ENCODE measurements around the gene ST8SIA1. TPM values are rescaled to one million over a fixed set of nuclear protein-coding genes. Genes with fewer than 3 reads are reported as not detected.

The ST8SIA1 gene
- total RNA-seq, 2 experiments from 2014 or later: not detected

DNA sequence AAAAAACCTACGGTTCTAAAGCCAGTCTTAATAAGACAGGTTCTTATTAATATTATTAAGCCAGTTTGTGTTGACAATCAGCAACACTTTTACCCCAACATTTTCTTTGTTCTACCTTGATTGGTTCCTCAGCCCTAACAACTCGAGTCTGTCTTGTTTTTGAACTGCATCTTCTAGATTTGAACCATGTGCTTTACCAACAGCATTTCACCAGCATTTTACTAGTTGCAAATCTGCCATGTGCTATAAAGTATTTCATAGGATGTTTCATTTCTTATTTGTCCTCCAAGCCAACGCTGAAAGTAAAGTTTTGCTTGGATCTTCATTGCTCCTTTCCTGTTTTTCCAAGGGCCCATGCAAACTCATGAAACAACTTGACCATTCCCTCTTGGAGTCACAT, 133.4 kb downstream of the ST8SIA1 start:
- DNase-seq (ENCODE audit: low spot score): no peak
- no peaks in the 10 kb centered on the region for H4K20me1 ChIP-seq (ENCODE audit: insufficient read depth, low read length)
- TF ChIP-seq EZH2phosphoT487 (IDR thresholded peaks at IDR 0.05; ENCODE audit: borderline replicate concordance, low read depth, low read length): no peak
- TF ChIP-seq, protein P1, sequence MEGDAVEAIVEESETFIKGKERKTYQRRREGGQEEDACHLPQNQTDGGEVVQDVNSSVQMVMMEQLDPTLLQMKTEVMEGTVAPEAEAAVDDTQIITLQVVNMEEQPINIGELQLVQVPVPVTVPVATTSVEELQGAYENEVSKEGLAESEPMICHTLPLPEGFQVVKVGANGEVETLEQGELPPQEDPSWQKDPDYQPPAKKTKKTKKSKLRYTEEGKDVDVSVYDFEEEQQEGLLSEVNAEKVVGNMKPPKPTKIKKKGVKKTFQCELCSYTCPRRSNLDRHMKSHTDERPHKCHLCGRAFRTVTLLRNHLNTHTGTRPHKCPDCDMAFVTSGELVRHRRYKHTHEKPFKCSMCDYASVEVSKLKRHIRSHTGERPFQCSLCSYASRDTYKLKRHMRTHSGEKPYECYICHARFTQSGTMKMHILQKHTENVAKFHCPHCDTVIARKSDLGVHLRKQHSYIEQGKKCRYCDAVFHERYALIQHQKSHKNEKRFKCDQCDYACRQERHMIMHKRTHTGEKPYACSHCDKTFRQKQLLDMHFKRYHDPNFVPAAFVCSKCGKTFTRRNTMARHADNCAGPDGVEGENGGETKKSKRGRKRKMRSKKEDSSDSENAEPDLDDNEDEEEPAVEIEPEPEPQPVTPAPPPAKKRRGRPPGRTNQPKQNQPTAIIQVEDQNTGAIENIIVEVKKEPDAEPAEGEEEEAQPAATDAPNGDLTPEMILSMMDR (conservative IDR thresholded peaks at IDR 0.05; ENCODE audit: low read length): no peak
- no peak overlapping the region for H2AFZ ChIP-seq (ENCODE audit: low read length)
- intact Hi-C loops (cut with micrococcal nuclease; ENCODE audit: unreplicated experiment): no loop called here
- H3K36me3 ChIP-seq (ENCODE audit: insufficient read depth, low read length): no peaks in the 10 kb centered on the region
- H3K9me3 ChIP-seq (ENCODE audit: low read length): no peaks in the 10 kb centered on the region
- POLR2A ChIA-PET: interaction anchor here (1.8 kb wide), 1 partner anchor 62 kb away, joined by 3 read pairs; no protein-coding TSS in a partner anchor
- no peaks in the 10 kb centered on the region for H3K4me1 ChIP-seq (ENCODE audit: insufficient read depth, low read length, poor library complexity, severe bottlenecking)
- H3K4me3 ChIP-seq (ENCODE audit: low read depth, low read length, poor library complexity, severe bottlenecking): no peak overlapping the region
- no peak overlapping the region for H3K27ac ChIP-seq (ENCODE audit: low read depth, low read length, poor library complexity, severe bottlenecking)
- no peaks in the 10 kb centered on the region for H3K9me2 ChIP-seq (ENCODE audit: insufficient read depth, low read length)
- BruUV-seq (replicated peaks): no TSS peak
- no peak overlapping the region for H3K4me2 ChIP-seq (ENCODE audit: low read length)
- CTCF ChIA-PET (ENCODE audit: unreplicated experiment): no interaction called here
- no peaks in the 10 kb centered on the region for H3K79me2 ChIP-seq (ENCODE audit: insufficient read depth, low read depth, low read length)

DNA sequence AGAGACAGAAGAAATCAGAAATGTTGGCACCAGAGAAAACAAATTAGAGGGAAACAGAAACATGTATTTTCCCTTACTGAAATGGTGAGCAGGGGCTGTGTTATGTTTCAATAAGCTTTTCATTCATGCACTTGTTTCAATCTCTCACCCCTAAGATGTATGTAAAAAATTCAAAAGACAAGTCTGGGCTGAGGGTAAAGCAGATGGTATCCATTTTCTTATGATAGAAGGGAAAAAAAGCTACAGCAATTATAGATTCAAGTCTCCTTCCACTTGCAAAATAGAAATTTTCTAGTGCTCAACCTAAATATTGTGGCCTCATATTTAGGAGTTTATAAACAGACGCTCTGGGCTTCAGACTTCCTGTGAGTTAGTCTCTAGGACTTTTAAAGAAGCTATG, 138.3 kb downstream of the ST8SIA1 start:
- intact Hi-C loops (cut with micrococcal nuclease; ENCODE audit: unreplicated experiment): no loop called here
- no peaks in the 10 kb centered on the region for H3K4me1 ChIP-seq (ENCODE audit: insufficient read depth, low read length, poor library complexity, severe bottlenecking)
- TF ChIP-seq EZH2phosphoT487 (IDR thresholded peaks at IDR 0.05; ENCODE audit: borderline replicate concordance, low read depth, low read length): no peak
- TF ChIP-seq, protein P1 (conservative IDR thresholded peaks at IDR 0.05; ENCODE audit: low read length): no peak
- no peak for DNase-seq (ENCODE audit: low spot score)
- CTCF ChIA-PET (ENCODE audit: unreplicated experiment): no interaction called here
- H3K9me2 ChIP-seq (ENCODE audit: insufficient read depth, low read length): no peaks in the 10 kb centered on the region
- no peaks in the 10 kb centered on the region for H3K9me3 ChIP-seq (ENCODE audit: low read length)
- no TSS peak for BruUV-seq (replicated peaks)
- H3K27ac ChIP-seq (ENCODE audit: low read depth, low read length, poor library complexity, severe bottlenecking): no peak overlapping the region
- no peaks in the 10 kb centered on the region for H4K20me1 ChIP-seq (ENCODE audit: insufficient read depth, low read length)
- no peak overlapping the region for H3K4me2 ChIP-seq (ENCODE audit: low read length)
- POLR2A ChIA-PET: interaction anchor here (0.7 to 0.9 kb wide), 2 partner anchors 182 to 1815 kb away, joined by 3 read pairs; no protein-coding TSS in a partner anchor
- no peaks in the 10 kb centered on the region for H3K79me2 ChIP-seq (ENCODE audit: insufficient read depth, low read depth, low read length)
- H3K36me3 ChIP-seq (ENCODE audit: insufficient read depth, low read length): no peaks in the 10 kb centered on the region
- no peak overlapping the region for H2AFZ ChIP-seq (ENCODE audit: low read length)
- H3K4me3 ChIP-seq (ENCODE audit: low read depth, low read length, poor library complexity, severe bottlenecking): no peak overlapping the region

DNA sequence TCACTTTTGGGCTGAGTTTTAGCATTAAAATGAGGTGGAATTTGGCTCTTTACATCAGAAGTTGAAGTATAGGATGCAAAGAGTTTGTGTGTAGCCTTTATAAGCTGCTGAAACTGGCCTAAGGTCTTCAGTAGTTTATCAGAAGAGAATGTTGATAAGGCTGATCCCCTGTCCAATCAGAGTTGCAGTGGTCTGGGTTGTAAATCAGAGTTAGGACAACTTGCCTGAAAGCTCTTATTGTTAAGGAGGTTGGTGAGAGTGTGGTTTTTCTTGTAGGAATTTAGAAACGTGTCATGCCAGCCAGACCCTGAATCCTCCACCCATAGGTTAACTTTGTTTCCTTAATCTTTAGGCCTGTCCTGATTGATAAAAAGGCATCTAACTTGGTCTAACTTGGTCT, 143.5 kb downstream of the ST8SIA1 start:
- no peaks in the 10 kb centered on the region for H4K20me1 ChIP-seq (ENCODE audit: insufficient read depth, low read length)
- CTCF ChIA-PET (ENCODE audit: unreplicated experiment): no interaction called here
- POLR2A ChIA-PET: no interaction called here
- no peaks in the 10 kb centered on the region for H3K9me3 ChIP-seq (ENCODE audit: low read length)
- no peak overlapping the region for H3K4me3 ChIP-seq (ENCODE audit: low read depth, low read length, poor library complexity, severe bottlenecking)
- DNase-seq (ENCODE audit: low spot score): no peak
- no peaks in the 10 kb centered on the region for H3K79me2 ChIP-seq (ENCODE audit: insufficient read depth, low read depth, low read length)
- H3K36me3 ChIP-seq (ENCODE audit: insufficient read depth, low read length): no peaks in the 10 kb centered on the region
- TF ChIP-seq, protein P1 (conservative IDR thresholded peaks at IDR 0.05; ENCODE audit: low read length): no peak
- no peak for TF ChIP-seq EZH2phosphoT487 (IDR thresholded peaks at IDR 0.05; ENCODE audit: borderline replicate concordance, low read depth, low read length)
- no peak overlapping the region for H3K4me2 ChIP-seq (ENCODE audit: low read length)
- intact Hi-C loops (cut with micrococcal nuclease; ENCODE audit: unreplicated experiment): no loop called here
- H3K27ac ChIP-seq (ENCODE audit: low read depth, low read length, poor library complexity, severe bottlenecking): no peak overlapping the region
- H3K4me1 ChIP-seq (ENCODE audit: insufficient read depth, low read length, poor library complexity, severe bottlenecking): no peaks in the 10 kb centered on the region
- BruUV-seq (replicated peaks): no TSS peak
- H2AFZ ChIP-seq (ENCODE audit: low read length): no peak overlapping the region
- no peaks in the 10 kb centered on the region for H3K9me2 ChIP-seq (ENCODE audit: insufficient read depth, low read length)
